OCI-M2 (cell line): ENCODE data around the gene DGCR2.
"Not testable (repeated sequence)": the region's sequence is repeated elsewhere in the genome, so short reads cannot be mapped to it uniquely, and the experiment has no call there.

ENCODE experiments used
- DNase-seq: peaks from one replicate; lab custom pipeline; 2025; ENCODE audit not compliant: unreplicated experiment; lab: John Stamatoyannopoulos, UW

Gene DGCR2

GRCh38 chr22:19062139-19062942 is 59.9 kb downstream of the DGCR2 start:
- DNase-seq: no peak

GRCh38 chr22:19061471-19062138 is 60.6 kb downstream of the DGCR2 start:
- DNase-seq: no peak

GRCh38 chr22:19060356-19061009 is 61.7 kb downstream of the DGCR2 start:
- DNase-seq: no peak

GRCh38 chr22:19059481-19060278 is 62.5 kb downstream of the DGCR2 start:
- DNase-seq: no peak

GRCh38 chr22:19058713-19059451 is 63.3 kb downstream of the DGCR2 start:
- no peak for DNase-seq

- DNase-seq: no peak
Measured at GRCh38 chr22:19057999-19058491, 64.2 kb downstream of the DGCR2 start.

- no peak for DNase-seq
Measured at GRCh38 chr22:19057539-19057938, 64.7 kb downstream of the DGCR2 start.

GRCh38 chr22:19056951-19057401 is 65.2 kb downstream of the DGCR2 start:
- no peak for DNase-seq

- no peak for DNase-seq
Measured at GRCh38 chr22:19055801-19056200, 66.4 kb downstream of the DGCR2 start.

GRCh38 chr22:19052941-19053541 is 69.2 kb downstream of the DGCR2 start:
- no peak for DNase-seq

- no peak for DNase-seq
Measured at GRCh38 chr22:19051381-19052072, 70.7 kb downstream of the DGCR2 start.

- not testable (repeated sequence) for DNase-seq
Measured at GRCh38 chr22:19050847-19051246, 71.4 kb downstream of the DGCR2 start.

- DNase-seq: no peak
Measured at GRCh38 chr22:19050117-19050516, 72.1 kb downstream of the DGCR2 start.

GRCh38 chr22:19048531-19048930 is 73.7 kb downstream of the DGCR2 start:
- DNase-seq: no peak

GRCh38 chr22:19047993-19048392 is 74.2 kb downstream of the DGCR2 start:
- no peak for DNase-seq

- no peak for DNase-seq
Measured at GRCh38 chr22:19046719-19047609, 75.2 kb downstream of the DGCR2 start.

- no peak for DNase-seq
Measured at GRCh38 chr22:19046287-19046686, 75.9 kb downstream of the DGCR2 start.

- DNase-seq: no peak
Measured at GRCh38 chr22:19045094-19045493, 77.1 kb downstream of the DGCR2 start.
